Right lobe of liver (tissue), 6 donors: ENCODE measurements around the gene KLHDC7B. TPM values are rescaled to one million over a fixed set of nuclear protein-coding genes. Genes with fewer than 3 reads are reported as not detected.

Experiments used
- ATAC-seq, 4 donors: fragments of 200-7000 bp; cut with Tn5 transposase; one replicate each; pipeline ENCODE4 v1.9.1; 2020; ENCODE audit warnings: mild to moderate bottlenecking in 4 of 4, moderate library complexity in 4 of 4
- DNase-seq, 3 donors: peaks; one replicate each; pipeline ENCODE4 v3.0.0-alpha.2; 2020
- H3K27ac ChIP-seq, 3 donors: fragments of 200-600 bp; one replicate each; pipeline ENCODE4 v1.8.0; 2022
- H3K27me3 ChIP-seq, 2 donors: fragments of 200-600 bp; one replicate each; pipeline ENCODE4 v1.8.0; 2022
- H3K36me3 ChIP-seq, 4 donors: fragments of 200-600 bp; sonication (generic) in 1 of 4; one replicate each; pipeline versions ENCODE4 v1.5.1 to v1.8.0; 2017 to 2022; ENCODE audit warnings: control low read depth in 1 of 4
- H3K4me1 ChIP-seq, 4 donors: fragments of 200-600 bp; sonication (generic) in 1 of 4; one replicate each; pipeline versions ENCODE4 v1.5.1 to v1.8.0; 2017 to 2022; ENCODE audit warnings: control low read depth in 1 of 4
- H3K4me3 ChIP-seq, 3 donors: fragments of 200-600 bp; one replicate each; pipeline ENCODE4 v1.8.0; 2022
- H3K9me3 ChIP-seq, 4 donors: fragments of 200-600 bp; sonication (generic) in 1 of 4; one replicate each; pipeline versions ENCODE4 v1.5.1 to v1.8.0; 2017 to 2022; ENCODE audit warnings: control low read depth in 1 of 4
- CTCF ChIP-seq, 4 donors: fragments of 200-600 bp in 3 of 4; fragments of 450-650 bp in 1 of 4; IDR thresholded peaks; one replicate each; pipeline versions ENCODE4 v1.5.1 to v1.8.0; 2016 to 2022; ENCODE audit warnings: antibody characterized with exemption in 4 of 4, mild to moderate bottlenecking in 2 of 4
- POLR2A ChIP-seq: fragments of 450-650 bp; IDR thresholded peaks from one replicate; pipeline ENCODE4 v1.6.1; 2017; ENCODE audit warnings: antibody characterized with exemption, mild to moderate bottlenecking
- WGBS: methylation state at CpG from one replicate; pipeline ENCODE4 v1.1.6; 2018; ENCODE audit warnings: low coverage, low lambda C conversion rate; ENCODE audit not compliant: insufficient coverage; ENCODE audit errors: missing lambda C conversion rate; 5-methylcytosine and 5-hydroxymethylcytosine counted together
- intact Hi-C, 2 donors: fragments of 100-400 bp; cut with DNase I; formaldehyde crosslinking; loops; one replicate each; pipeline versions ENCODE4 v1.11.2 to v1.14.1; 2022
- total RNA-seq, 6 experiments: library from RNA; depleted of rRNA in 2 of 6; stranded (reverse); fragments of >200 nt in 2 of 6; fragmentation: NEBNext Ultra II Directional in 3 of 6; extraction: Animal tissue kit (Norgen Biotek cat#: 25700) in 3 of 6; gene quantifications; one replicate each; pipeline versions ENCODE4 v1.1.0 to v1.2.4, GENCODE V29; 2016 to 2023
- donor health status: DM: no; HTN: yes; CAD: no.
- donor health status: DM: no; HTN: no; CAD: no.
- donor health status: DM: no; HTN: no; CAD: no.
- donor health status: DM: no; HTN: yes; CAD: no.
- donor health status: DM: no; HTN: yes; CAD: no.

Gene KLHDC7B
- total RNA-seq, 6 experiments from 2014 or later, result 0.07 to 1.4 (median 0.62) TPM; not detected in 2

- Histone ChIP-seq H3K4me1 (peaks cover 0 to 10% (median 4%) of the 10 kb centered on the region in 4 donors), H3K27me3 (no peaks in the 10 kb centered on the region), H3K27ac (peak within 1 kb of the TSS; percentile 70 to 78 (median 73)), H3K9me3 (no peaks in the 10 kb centered on the region), H3K4me3 (peak within 1 kb of the TSS; percentile 90 to 93 (median 93)), H3K36me3 (peaks cover 0 to 12% (median under 1%) of the 10 kb centered on the region in 4 donors)
- ATAC-seq, result peak; percentile 80 to 89 (median 80)
- DNase-seq, result peak; percentile 97 to 98 (median 97)
- whole genome bisulfite sequencing, result under 1% methylated on average over 22 of the region's 76 CpGs
- intact Hi-C loops, result no loop called here
- TF ChIP-seq CTCF (IDR thresholded peaks at IDR 0.05), result no peak
- peak; percentile 56 for TF ChIP-seq POLR2A
These were observed 37.5 kb upstream of the KLHDC7B start, which contains the start of gene NCAPH2 for GRCh38 chr22:50507991-50508884. TSS of gene NCAPH2 (plus strand) at chr22:50508224. CDS start at chr22:50508338, 114 bp downstream.

- Histone ChIP-seq H3K27me3 (no peaks in the 10 kb centered on the region), H3K27ac (peak overlapping the region in 2 of 3 donors; percentile 70 to 73), H3K4me1 (peaks cover 0 to 10% (median 4%) of the 10 kb centered on the region in 4 donors), H3K36me3 (peaks cover 0 to 12% (median 0%) of the 10 kb centered on the region in 4 donors), H3K4me3 (peak overlapping the region; percentile 75 to 87 (median 81)), H3K9me3 (no peaks in the 10 kb centered on the region)
- intact Hi-C loops, result no loop called here
- TF ChIP-seq CTCF (IDR thresholded peaks at IDR 0.05), result no peak
- no peak for ATAC-seq
- WGBS, result 17% methylated on average over 3 of the region's 3 CpGs
- no peak for DNase-seq
These were observed 36.8 kb upstream of the KLHDC7B start for GRCh38 chr22:50508897-50509296.

GRCh38 chr22:50513175-50513574 is 32.5 kb upstream of the KLHDC7B start:
- H3K27ac ChIP-seq, result no peak overlapping the region
- no peaks in the 10 kb centered on the region for H3K9me3 ChIP-seq
- intact Hi-C loops, result no loop called here
- H3K27me3 ChIP-seq, result no peaks in the 10 kb centered on the region
- H3K36me3 ChIP-seq, result peaks cover 0 to 1% (median 0%) of the 10 kb centered on the region in 4 donors
- ATAC-seq, result no peak
- H3K4me3 ChIP-seq, result no peak overlapping the region
- H3K4me1 ChIP-seq, result peaks cover 0 to 10% (median 0%) of the 10 kb centered on the region in 4 donors
- DNase-seq, result no peak
- TF ChIP-seq POLR2A (no peak), CTCF (IDR thresholded peaks at IDR 0.05) (no peak)
- 96% methylated on average over 10 of the region's 15 CpGs for WGBS

GRCh38 chr22:50516068-50516467 is 29.6 kb upstream of the KLHDC7B start:
- DNase-seq (no peak), ATAC-seq (no peak)
- Histone ChIP-seq H3K4me1 (no peaks in the 10 kb centered on the region), H3K27ac (no peak overlapping the region), H3K36me3 (peaks cover 0 to 5% (median 3%) of the 10 kb centered on the region in 4 donors), H3K4me3 (no peak overlapping the region), H3K27me3 (no peaks in the 10 kb centered on the region), H3K9me3 (no peaks in the 10 kb centered on the region)
- TF ChIP-seq POLR2A (no peak), CTCF (IDR thresholded peaks at IDR 0.05) (no peak)
- intact Hi-C loops, result no loop called here
- 95% methylated on average over 4 of the region's 8 CpGs for WGBS
